H1 (cell line): ENCODE measurements around the gene C12orf43. TPM values are rescaled to one million over a fixed set of nuclear protein-coding genes. Genes with fewer than 3 reads are reported as not detected.

ENCODE experiments used
- CTCF ChIA-PET: fragments of 300-600 bp; sonication (Branson Sonifier 250); formaldehyde crosslinking; loops from one replicate; lab custom pipeline; 2021; ENCODE audit not compliant: partially characterized antibody; lab: Charles Lee
- POLR2A ChIA-PET: fragments of 300-600 bp; sonication (Branson Sonifier 250); formaldehyde crosslinking; loops from one replicate; lab custom pipeline; 2021; ENCODE audit warnings: inconsistent platforms; ENCODE audit not compliant: partially characterized antibody; lab: Charles Lee
- DNase-seq, 2 experiments: peaks; one replicate each; pipeline versions ENCODE4 v3.0.0 to v3.0.0-alpha.2; 2010 to 2022; ENCODE audit warnings: low spot score in 2 of 2, low read depth in 1 of 2, mixed read lengths in 1 of 2
- FAIRE-seq: peaks from 2 replicates; lab custom pipeline; 2011; peaks lifted over from hg19 to GRCh38; lab: Jason Lieb, UNC
- H2AFZ ChIP-seq: 2 replicates; pipeline ENCODE4 v1.8.1; 2012; ENCODE audit warnings: low read length, inconsistent platforms
- H2AK5ac ChIP-seq: 2 replicates; pipeline ENCODE4 v1.6.1; 2013; ENCODE audit warnings: low read depth, low read length
- H2BK120ac ChIP-seq: replicated peaks from 2 replicates; pipeline ENCODE3; 2013; ENCODE audit warnings: low read depth, low read length, inconsistent platforms
- H2BK12ac ChIP-seq: 2 replicates; pipeline ENCODE4 v1.6.1; 2013; ENCODE audit warnings: low read depth, low read length
- H2BK15ac ChIP-seq: 2 replicates; pipeline ENCODE4 v1.6.1; 2013; ENCODE audit warnings: low read length
- H2BK20ac ChIP-seq: 2 replicates; pipeline ENCODE4 v1.6.1; 2013; ENCODE audit warnings: low read length
- H2BK5ac ChIP-seq: 2 replicates; pipeline ENCODE4 v1.6.1; 2013; ENCODE audit warnings: low read depth, low read length
- H3K14ac ChIP-seq: 2 replicates; pipeline ENCODE4 v1.6.1; 2013; ENCODE audit warnings: inconsistent platforms; ENCODE audit not compliant: insufficient read length
- H3K18ac ChIP-seq: 2 replicates; pipeline ENCODE4 v1.6.1; 2013; ENCODE audit warnings: low read length; ENCODE audit errors: extremely low read depth
- H3K23ac ChIP-seq: 2 replicates; pipeline ENCODE4 v1.6.1; 2013; ENCODE audit warnings: inconsistent platforms; ENCODE audit not compliant: insufficient read length
- H3K23me2 ChIP-seq: 2 replicates; pipeline ENCODE4 v1.6.1; 2013; ENCODE audit warnings: low read depth, low read length
- H3K27ac ChIP-seq: 2 replicates; pipeline ENCODE4 v1.6.1; 2011; ENCODE audit warnings: low read depth, low read length, inconsistent platforms
- H3K27me3 ChIP-seq, 4 experiments: replicated peaks in 1 of 4; 1 replicate in 1 of 4; 2 replicates in 3 of 4; pipeline versions ENCODE4 v1.6.1 to v1.8.1; 2011 to 2013; ENCODE audit warnings: low read length in 3 of 4, mild to moderate bottlenecking in 3 of 4, inconsistent platforms in 2 of 4, mixed read lengths in 2 of 4, moderate library complexity in 1 of 4; ENCODE audit not compliant: control insufficient read depth in 3 of 4, insufficient read depth in 3 of 4; ENCODE audit errors: extremely low read depth in 1 of 4
- H3K36me3 ChIP-seq, 4 experiments: 2 replicates each; pipeline versions ENCODE4 v1.6.1 to v1.8.1; 2011 to 2013; ENCODE audit warnings: mild to moderate bottlenecking in 4 of 4, low read length in 3 of 4, moderate library complexity in 2 of 4, control low read depth in 1 of 4, inconsistent platforms in 1 of 4; ENCODE audit not compliant: insufficient read depth in 4 of 4, control insufficient read depth in 2 of 4
- H3K4ac ChIP-seq: replicated peaks from 2 replicates; pipeline ENCODE3; 2013; ENCODE audit warnings: low read length, low read depth, mixed read lengths, inconsistent platforms; ENCODE audit not compliant: insufficient read length
- H3K4me1 ChIP-seq, 4 experiments: replicated peaks in 1 of 4; 1 replicate in 1 of 4; 2 replicates in 3 of 4; pipeline versions ENCODE4 v1.6.1 to v1.8.1; 2011 to 2013; ENCODE audit warnings: low read length in 3 of 4, inconsistent platforms in 2 of 4, mixed read lengths in 1 of 4; ENCODE audit not compliant: insufficient read depth in 4 of 4, control insufficient read depth in 3 of 4
- H3K4me2 ChIP-seq, 2 experiments: 2 replicates each; pipeline versions ENCODE4 v1.6.1 to v1.8.1; 2011 to 2013; ENCODE audit warnings: low read depth in 2 of 2, low read length in 2 of 2, control low read depth in 1 of 2, inconsistent platforms in 1 of 2, mild to moderate bottlenecking in 1 of 2; ENCODE audit not compliant: insufficient read depth in 1 of 2
- H3K4me3 ChIP-seq, 4 experiments: fragments of 200-600, 300-600 bp in 1 of 4; sonication (generic), shearing (Covaris generic), sonication (Bioruptor Twin) in 1 of 4; 2 replicates each; pipeline versions ENCODE4 v1.5.1 to v1.8.1; 2011 to 2016; ENCODE audit warnings: low read length in 4 of 4, low read depth in 3 of 4, control low read depth in 2 of 4, inconsistent platforms in 2 of 4, mild to moderate bottlenecking in 2 of 4, mixed read lengths in 1 of 4, moderate library complexity in 1 of 4; ENCODE audit not compliant: insufficient read depth in 2 of 4; ENCODE audit errors: extremely low read depth in 1 of 4
- H3K56ac ChIP-seq: replicated peaks from 2 replicates; pipeline ENCODE3; 2013; ENCODE audit warnings: low read depth, mild to moderate bottlenecking, mixed read lengths, low read length, inconsistent platforms; ENCODE audit not compliant: insufficient read length
- H3K79me1 ChIP-seq: 2 replicates; pipeline ENCODE4 v1.6.1; 2013; ENCODE audit warnings: low read depth, low read length, control low read depth
- H3K79me2 ChIP-seq, 2 experiments: 2 replicates each; pipeline versions ENCODE4 v1.6.1 to v1.8.1; 2012 to 2013; ENCODE audit warnings: low read length in 2 of 2, mild to moderate bottlenecking in 2 of 2, inconsistent platforms in 1 of 2; ENCODE audit not compliant: insufficient read depth in 2 of 2, control insufficient read depth in 1 of 2
- H3K9ac ChIP-seq, 4 experiments: replicated peaks in 1 of 4; 1 replicate in 1 of 4; 2 replicates in 3 of 4; pipeline versions ENCODE4 v1.6.1 to v1.8.1; 2011 to 2013; ENCODE audit warnings: low read depth in 3 of 4, low read length in 3 of 4, control low read depth in 2 of 4, mild to moderate bottlenecking in 2 of 4, moderate library complexity in 2 of 4, inconsistent platforms in 1 of 4; ENCODE audit errors: extremely low read depth in 1 of 4
- H3K9me3 ChIP-seq, 2 experiments: 2 replicates each; pipeline versions ENCODE4 v1.6.1 to v1.8.1; 2012 to 2013; ENCODE audit warnings: mild to moderate bottlenecking in 2 of 2, moderate library complexity in 2 of 2, control low read depth in 1 of 2, inconsistent platforms in 1 of 2, low read depth in 1 of 2, low read length in 1 of 2, mixed read lengths in 1 of 2; ENCODE audit not compliant: insufficient read depth in 2 of 2
- H4K20me1 ChIP-seq, 2 experiments: replicated peaks in 1 of 2; 2 replicates each; pipeline versions ENCODE3 to v1.8.1; 2011 to 2013; ENCODE audit warnings: inconsistent platforms in 2 of 2, low read length in 2 of 2, mild to moderate bottlenecking in 1 of 2; ENCODE audit not compliant: insufficient read depth in 2 of 2, control insufficient read depth in 1 of 2
- H4K5ac ChIP-seq: 2 replicates; pipeline ENCODE4 v1.6.1; 2013; ENCODE audit warnings: low read length, low read depth, mixed read lengths, inconsistent platforms; ENCODE audit not compliant: insufficient read length
- H4K8ac ChIP-seq: 2 replicates; pipeline ENCODE4 v1.8.0; 2013; ENCODE audit warnings: mild to moderate bottlenecking, moderate library complexity, low read length, inconsistent platforms; ENCODE audit not compliant: insufficient read depth; ENCODE audit errors: extremely low read depth
- H4K91ac ChIP-seq: replicated peaks from 2 replicates; pipeline ENCODE3; 2013; ENCODE audit warnings: low read length, mixed read lengths, inconsistent platforms; ENCODE audit not compliant: insufficient read length
- EGR1 ChIP-seq: IDR thresholded peaks from 2 replicates; pipeline ENCODE4 v1.6.1; 2011; ENCODE audit warnings: low read depth, low read length, borderline replicate concordance
- KDM5A ChIP-seq: fragments of 200-600 bp; IDR thresholded peaks from 2 replicates; pipeline ENCODE4 v1.7.1; 2012; ENCODE audit warnings: mild to moderate bottlenecking, low read length, inconsistent platforms, mixed read lengths
- RAD21 ChIP-seq, 2 experiments: IDR thresholded peaks in 1 of 2; conservative IDR thresholded peaks in 1 of 2; 2 replicates each; pipeline ENCODE4 v1.6.1; 2011; ENCODE audit warnings: low read depth in 2 of 2, low read length in 2 of 2, improper control_type of control experiment in 1 of 2, inconsistent platforms in 1 of 2, mild to moderate bottlenecking in 1 of 2, moderate library complexity in 1 of 2
- SIX5 ChIP-seq: IDR thresholded peaks from 2 replicates; pipeline ENCODE4 v1.6.1; 2011; ENCODE audit warnings: mild to moderate bottlenecking, low read depth, low read length
- YY1 ChIP-seq: IDR thresholded peaks from 2 replicates; pipeline ENCODE4 v1.6.1; 2011; ENCODE audit warnings: low read depth, mild to moderate bottlenecking, low read length
- WGBS, 2 experiments: shearing (Covaris generic) in 1 of 2; methylation state at CpG; one replicate each; pipeline versions ENCODE4 v1.1.6 to v1.1.7; 2013 to 2015; ENCODE audit warnings: low lambda C conversion rate in 2 of 2, mixed read lengths in 2 of 2, inconsistent platforms in 1 of 2, low coverage in 1 of 2, missing lambda C conversion rate in 1 of 2; ENCODE audit not compliant: insufficient replicate concordance in 2 of 2, insufficient coverage in 1 of 2, insufficient read length in 1 of 2; ENCODE audit errors: extremely low coverage in 1 of 2, missing lambda C conversion rate in 1 of 2; 5-methylcytosine and 5-hydroxymethylcytosine counted together
- polyA plus RNA-seq, 7 experiments: library from polyadenylated mRNA; depleted of rRNA in 3 of 7; stranded (reverse) in 5 of 7; unstranded in 2 of 7; fragments of >200 nt in 5 of 7; fragments of 200-250 nt in 2 of 7; gene quantifications; 1 replicate in 5 of 7; 2 replicates in 1 of 7; 4 replicates in 1 of 7; pipeline versions ENCODE4 v1.2.1 to v1.2.3, GENCODE V29; 2011 to 2013; ENCODE audit warnings: missing spikeins in 2 of 7, mixed read lengths in 2 of 7
- total RNA-seq: library from RNA; stranded (reverse); fragmentation: NEBNext Ultra II Directional; extraction: Animal tissue kit (Norgen Biotek cat#: 25700); gene quantifications from 2 replicates; pipeline ENCODE4 v1.2.1, GENCODE V29; 2021
- TF ChIP-seq, protein P1 (sequence below): IDR thresholded peaks from 2 replicates; pipeline ENCODE4 v1.6.1; 2012; ENCODE audit warnings: low read length, inconsistent platforms

C12orf43 gene
- total and polyA plus RNA-seq, 2 of the 8 experiments (the other 6 are each of a cell fraction or from before 2014, with no cell fraction given) = 9.2 to 22.3 TPM

- H2AFZ ChIP-seq = no peak overlapping the region
- FAIRE-seq = peak; percentile 91
- TF ChIP-seq YY1 = no peak
- TF ChIP-seq, protein P1, sequence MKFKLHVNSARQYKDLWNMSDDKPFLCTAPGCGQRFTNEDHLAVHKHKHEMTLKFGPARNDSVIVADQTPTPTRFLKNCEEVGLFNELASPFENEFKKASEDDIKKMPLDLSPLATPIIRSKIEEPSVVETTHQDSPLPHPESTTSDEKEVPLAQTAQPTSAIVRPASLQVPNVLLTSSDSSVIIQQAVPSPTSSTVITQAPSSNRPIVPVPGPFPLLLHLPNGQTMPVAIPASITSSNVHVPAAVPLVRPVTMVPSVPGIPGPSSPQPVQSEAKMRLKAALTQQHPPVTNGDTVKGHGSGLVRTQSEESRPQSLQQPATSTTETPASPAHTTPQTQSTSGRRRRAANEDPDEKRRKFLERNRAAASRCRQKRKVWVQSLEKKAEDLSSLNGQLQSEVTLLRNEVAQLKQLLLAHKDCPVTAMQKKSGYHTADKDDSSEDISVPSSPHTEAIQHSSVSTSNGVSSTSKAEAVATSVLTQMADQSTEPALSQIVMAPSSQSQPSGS = no peak
- TF ChIP-seq EGR1 = no peak
- no peak for TF ChIP-seq SIX5
- TF ChIP-seq KDM5A = no peak
- TF ChIP-seq RAD21 (IDR thresholded peaks at IDR 0.05 in 1 of 2, conservative IDR thresholded peaks at IDR 0.05 in 1 of 2; ENCODE audit: low read depth in 2 of 2, low read length in 2 of 2) = peak; percentile 84 to 89
Observed at GRCh38 chr12:120971299-120972180, 44.7 kb downstream of the C12orf43 start.

More at GRCh38 chr12:120971299-120972180, 44.7 kb downstream of the C12orf43 start:
- no peaks in the 10 kb centered on the region for H4K20me1 ChIP-seq
- H3K23ac ChIP-seq = no peak overlapping the region
- peak overlapping the region; percentile 64; the same call in 1 of the 2 replicates for H2BK12ac ChIP-seq
- H3K36me3 ChIP-seq = no peaks in the 10 kb centered on the region
- H2BK5ac ChIP-seq = no peak overlapping the region
- no peak overlapping the region for H3K4me3 ChIP-seq
- peak overlapping the region; percentile 48 for H4K91ac ChIP-seq
- no peak overlapping the region for H4K8ac ChIP-seq
- H2BK15ac ChIP-seq = no peak overlapping the region
- H3K23me2 ChIP-seq = no peaks in the 10 kb centered on the region
- H2BK120ac ChIP-seq = no peak overlapping the region
- H3K18ac ChIP-seq = no peak overlapping the region
- H3K79me1 ChIP-seq = no peaks in the 10 kb centered on the region
- WGBS, 2 experiments = 56% methylated on average over 13 of the region's 13 CpGs; no CpG with 5 or more reads in 1 of the 2 experiments
- no peaks in the 10 kb centered on the region for H3K27me3 ChIP-seq
- H3K14ac ChIP-seq = no peak overlapping the region
- H2AK5ac ChIP-seq = no peak overlapping the region
- no peaks in the 10 kb centered on the region for H3K9me3 ChIP-seq
- no peak overlapping the region for H3K27ac ChIP-seq
- H2BK20ac ChIP-seq = peak overlapping the region; percentile 0; the same call in 1 of the 2 replicates
- no peak overlapping the region for H3K9ac ChIP-seq
- ChIA-PET POLR2A (interaction anchor here (0.6 to 1.0 kb wide), 2 partner anchors 11 to 304 kb away, joined by 3 to 5 read pairs; no protein-coding TSS in a partner anchor), CTCF (interaction anchor here (0.5 to 3.5 kb wide), 63 partner anchors 8 to 647 kb away, joined by 3 to 34 read pairs (median 4); partner anchors contain the start of genes C12orf43 and UNC119B)
- H3K79me2 ChIP-seq = no peaks in the 10 kb centered on the region
- peaks cover 0 to 3% (median under 1%) of the 10 kb centered on the region in 4 experiments; a peak in 3 of 7 replicates for H3K4me1 ChIP-seq
- H3K4me2 ChIP-seq = no peak overlapping the region
- DNase-seq = no peak
- no peak overlapping the region for H3K4ac ChIP-seq
- no peak overlapping the region for H3K56ac ChIP-seq
- no peak overlapping the region for H4K5ac ChIP-seq
